ENCODE measurements around the gene KRT74.
"Not testable (repeated sequence)": the region's sequence is repeated elsewhere in the genome, so short reads cannot be mapped to it uniquely, and the experiment has no call there.

KRT74 gene

GRCh38 chr12:52600475-52600874 lies 26.8 kb upstream of the KRT74 start:
- Histone ChIP-seq H3K4me1 (peaks cover 4% of the 10 kb centered on the region), H3K4me2 (ENCODE audit: low read length) (no peak overlapping the region), H3K27ac (no peak overlapping the region), H3K36me3 (ENCODE audit: control insufficient read depth, insufficient read depth, low read length) (no peaks in the 10 kb centered on the region), H3K27me3 (ENCODE audit: control insufficient read depth, insufficient read depth, low read length) (peaks cover 3% of the 10 kb centered on the region), H3K9ac (no peak overlapping the region), H2AFZ (no peak overlapping the region), H3K4me3 (ENCODE audit: low read depth, low read length) (no peak overlapping the region), H3K9me3 (ENCODE audit: control insufficient read depth, low read length) (no peaks in the 10 kb centered on the region), H3K79me2 (no peaks in the 10 kb centered on the region)
- TF ChIP-seq, protein P1, sequence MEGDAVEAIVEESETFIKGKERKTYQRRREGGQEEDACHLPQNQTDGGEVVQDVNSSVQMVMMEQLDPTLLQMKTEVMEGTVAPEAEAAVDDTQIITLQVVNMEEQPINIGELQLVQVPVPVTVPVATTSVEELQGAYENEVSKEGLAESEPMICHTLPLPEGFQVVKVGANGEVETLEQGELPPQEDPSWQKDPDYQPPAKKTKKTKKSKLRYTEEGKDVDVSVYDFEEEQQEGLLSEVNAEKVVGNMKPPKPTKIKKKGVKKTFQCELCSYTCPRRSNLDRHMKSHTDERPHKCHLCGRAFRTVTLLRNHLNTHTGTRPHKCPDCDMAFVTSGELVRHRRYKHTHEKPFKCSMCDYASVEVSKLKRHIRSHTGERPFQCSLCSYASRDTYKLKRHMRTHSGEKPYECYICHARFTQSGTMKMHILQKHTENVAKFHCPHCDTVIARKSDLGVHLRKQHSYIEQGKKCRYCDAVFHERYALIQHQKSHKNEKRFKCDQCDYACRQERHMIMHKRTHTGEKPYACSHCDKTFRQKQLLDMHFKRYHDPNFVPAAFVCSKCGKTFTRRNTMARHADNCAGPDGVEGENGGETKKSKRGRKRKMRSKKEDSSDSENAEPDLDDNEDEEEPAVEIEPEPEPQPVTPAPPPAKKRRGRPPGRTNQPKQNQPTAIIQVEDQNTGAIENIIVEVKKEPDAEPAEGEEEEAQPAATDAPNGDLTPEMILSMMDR (IDR thresholded peaks at IDR 0.05): no peak

GRCh38 chr12:52600071-52600470 lies 26.4 kb upstream of the KRT74 start:
- TF ChIP-seq, protein P1 (IDR thresholded peaks at IDR 0.05): no peak
- Histone ChIP-seq H3K9me3 (ENCODE audit: control insufficient read depth, low read length) (no peaks in the 10 kb centered on the region), H3K9ac (no peak overlapping the region), H3K79me2 (no peaks in the 10 kb centered on the region), H3K4me2 (ENCODE audit: low read length) (no peak overlapping the region), H3K36me3 (ENCODE audit: control insufficient read depth, insufficient read depth, low read length) (no peaks in the 10 kb centered on the region), H2AFZ (no peak overlapping the region), H3K27ac (no peak overlapping the region), H3K4me1 (peaks cover 4% of the 10 kb centered on the region), H3K27me3 (ENCODE audit: control insufficient read depth, insufficient read depth, low read length) (peaks cover 3% of the 10 kb centered on the region), H3K4me3 (ENCODE audit: low read depth, low read length) (no peak overlapping the region)

GRCh38 chr12:52598966-52599365 lies 25.3 kb upstream of the KRT74 start:
- Histone ChIP-seq H3K4me3 (ENCODE audit: low read depth, low read length) (no peak overlapping the region), H3K4me1 (peaks cover 4% of the 10 kb centered on the region), H3K79me2 (no peaks in the 10 kb centered on the region), H3K27ac (no peak overlapping the region), H3K36me3 (ENCODE audit: control insufficient read depth, insufficient read depth, low read length) (no peaks in the 10 kb centered on the region), H3K27me3 (ENCODE audit: control insufficient read depth, insufficient read depth, low read length) (peaks cover 3% of the 10 kb centered on the region), H3K9ac (no peak overlapping the region), H3K4me2 (ENCODE audit: low read length) (no peak overlapping the region), H2AFZ (no peak overlapping the region), H3K9me3 (ENCODE audit: control insufficient read depth, low read length) (no peaks in the 10 kb centered on the region)
- TF ChIP-seq, protein P1 (IDR thresholded peaks at IDR 0.05): no peak

GRCh38 chr12:52594237-52594636 lies 20.6 kb upstream of the KRT74 start:
- not testable (repeated sequence) for H3K27ac ChIP-seq; H3K36me3 ChIP-seq (ENCODE audit: control insufficient read depth, insufficient read depth, low read length); H2AFZ ChIP-seq; H3K27me3 ChIP-seq (ENCODE audit: control insufficient read depth, insufficient read depth, low read length); H3K4me2 ChIP-seq (ENCODE audit: low read length); H3K9me3 ChIP-seq (ENCODE audit: control insufficient read depth, low read length); H3K4me3 ChIP-seq (ENCODE audit: low read depth, low read length); H3K4me1 ChIP-seq; H3K79me2 ChIP-seq; H3K9ac ChIP-seq

- no peak overlapping the region for H2AFZ ChIP-seq
Observed at GRCh38 chr12:52591521-52591920, 17.9 kb upstream of the KRT74 start.

More at GRCh38 chr12:52591521-52591920, 17.9 kb upstream of the KRT74 start:
- H3K79me2 ChIP-seq: no peaks in the 10 kb centered on the region
- H3K27me3 ChIP-seq (ENCODE audit: control insufficient read depth, insufficient read depth, low read length): no peaks in the 10 kb centered on the region
- no peaks in the 10 kb centered on the region for H3K36me3 ChIP-seq (ENCODE audit: control insufficient read depth, insufficient read depth, low read length)
- H3K4me3 ChIP-seq (ENCODE audit: low read depth, low read length): no peak overlapping the region
- no peaks in the 10 kb centered on the region for H3K4me1 ChIP-seq
- TF ChIP-seq, protein P1 (IDR thresholded peaks at IDR 0.05): no peak
- no peak overlapping the region for H3K9ac ChIP-seq
- H3K9me3 ChIP-seq (ENCODE audit: control insufficient read depth, low read length): no peaks in the 10 kb centered on the region
- no peak overlapping the region for H3K27ac ChIP-seq
- no peak overlapping the region for H3K4me2 ChIP-seq (ENCODE audit: low read length)

Data from parathyroid adenoma (tissue), 2 donors.